ENCODE measurements around the gene N4BP3. TPM values are rescaled to one million over a fixed set of nuclear protein-coding genes. Genes with fewer than 3 reads are reported as not detected.

Gene N4BP3
- polyA plus RNA-seq, 1 experiment: 0.04 TPM

- no peaks in the 10 kb centered on the region for H3K27me3 ChIP-seq (ENCODE audit: control insufficient read depth, insufficient read depth, low read length)
- H3K4me3 ChIP-seq (ENCODE audit: low read depth, low read length): no peak overlapping the region
- ChIA-PET POLR2A (interaction anchor here (0.7 kb wide), 1 partner anchor 17 kb away, joined by 3 read pairs; the partner anchor contains the start of gene NHP2), CTCF (interaction anchor here (0.6 to 1.4 kb wide), 2 partner anchors 9 to 66 kb away, joined by 3 to 6 read pairs; no protein-coding TSS in a partner anchor)
- H3K36me3 ChIP-seq (ENCODE audit: control insufficient read depth, insufficient read depth, low read length): peaks cover 12% of the 10 kb centered on the region
- TF ChIP-seq CTCF (IDR thresholded peaks at IDR 0.05; ENCODE audit: insufficient read depth, low read depth, low read length): no peak
- DNase-seq (ENCODE audit: low read depth): no peak
Measured at GRCh38 chr5:178136990-178137389, 23.7 kb downstream of the N4BP3 start.

- Histone ChIP-seq H3K36me3 (ENCODE audit: control insufficient read depth, insufficient read depth, low read length) (peaks cover 18% of the 10 kb centered on the region), H3K27me3 (ENCODE audit: control insufficient read depth, insufficient read depth, low read length) (no peaks in the 10 kb centered on the region), H3K4me3 (ENCODE audit: low read depth, low read length) (no peak overlapping the region)
- POLR2A ChIA-PET: no interaction called here
- CTCF ChIA-PET: interaction anchor here (0.8 to 1.4 kb wide), 2 partner anchors 8 to 9 kb away, joined by 3 to 6 read pairs; no protein-coding TSS in a partner anchor
- no peak for DNase-seq (ENCODE audit: low read depth)
- TF ChIP-seq CTCF (IDR thresholded peaks at IDR 0.05; ENCODE audit: insufficient read depth, low read depth, low read length): no peak
Measured at GRCh38 chr5:178137991-178138390, 24.7 kb downstream of the N4BP3 start.

- POLR2A ChIA-PET: no interaction called here
- H3K27me3 ChIP-seq (ENCODE audit: control insufficient read depth, insufficient read depth, low read length): no peaks in the 10 kb centered on the region
- H3K4me3 ChIP-seq (ENCODE audit: low read depth, low read length): no peak overlapping the region
- TF ChIP-seq CTCF (IDR thresholded peaks at IDR 0.05; ENCODE audit: insufficient read depth, low read depth, low read length): no peak
- H3K36me3 ChIP-seq (ENCODE audit: control insufficient read depth, insufficient read depth, low read length): peaks cover 27% of the 10 kb centered on the region
- no peak for DNase-seq (ENCODE audit: low read depth)
- CTCF ChIA-PET: interaction anchor here (1.0 kb wide), 1 partner anchor 17 kb away, joined by 3 read pairs; no protein-coding TSS in a partner anchor
Measured at GRCh38 chr5:178141550-178141949, 28.2 kb downstream of the N4BP3 start.

- ChIA-PET CTCF (interaction anchor here (1.4 to 2.3 kb wide), 3 partner anchors 25 to 67 kb away, joined by 3 to 15 read pairs (median 7); no protein-coding TSS in a partner anchor), POLR2A (no interaction called here)
- Histone ChIP-seq H3K4me3 (ENCODE audit: low read depth, low read length) (no peak overlapping the region), H3K27me3 (ENCODE audit: control insufficient read depth, insufficient read depth, low read length) (no peaks in the 10 kb centered on the region), H3K36me3 (ENCODE audit: control insufficient read depth, insufficient read depth, low read length) (peaks cover 25% of the 10 kb centered on the region)
- no peak for DNase-seq (ENCODE audit: low read depth)
- TF ChIP-seq CTCF (IDR thresholded peaks at IDR 0.05; ENCODE audit: insufficient read depth, low read depth, low read length): no peak
Measured at GRCh38 chr5:178142642-178143041, 29.3 kb downstream of the N4BP3 start.

- DNase-seq (ENCODE audit: low read depth): no peak
- TF ChIP-seq CTCF (IDR thresholded peaks at IDR 0.05; ENCODE audit: insufficient read depth, low read depth, low read length): no peak
- CTCF ChIA-PET: interaction anchor here (1.4 to 2.3 kb wide), 3 partner anchors 25 to 68 kb away, joined by 3 to 15 read pairs (median 7); no protein-coding TSS in a partner anchor
- Histone ChIP-seq H3K4me3 (ENCODE audit: low read depth, low read length) (no peak overlapping the region), H3K27me3 (ENCODE audit: control insufficient read depth, insufficient read depth, low read length) (no peaks in the 10 kb centered on the region), H3K36me3 (ENCODE audit: control insufficient read depth, insufficient read depth, low read length) (peaks cover 25% of the 10 kb centered on the region)
- POLR2A ChIA-PET: no interaction called here
Measured at GRCh38 chr5:178143246-178143645, 29.9 kb downstream of the N4BP3 start.
